GM21423 (cell line): ENCODE results near the gene TAB2.
"Not testable (repeated sequence)": the region's sequence is repeated elsewhere in the genome, so short reads cannot be mapped to it uniquely, and the experiment has no call there.

ENCODE experiments used
- ATAC-seq: cut with Tn5 transposase; IDR thresholded peaks from one replicate; pipeline ENCODE4 v1.9.1; 2021; ENCODE audit warnings: mild to moderate bottlenecking, moderate library complexity; ENCODE audit not compliant: unreplicated experiment

TAB2 gene

GRCh38 chr6:149311766-149312165 lies 5.7 kb upstream of the TAB2 start:
- ATAC-seq: no peak

GRCh38 chr6:149313070-149313469 lies 4.4 kb upstream of the TAB2 start:
- ATAC-seq: no peak

- ATAC-seq: no peak
These were observed 3.7 kb upstream of the TAB2 start for GRCh38 chr6:149313861-149314260.

- ATAC-seq: no peak
These were observed 3.1 kb upstream of the TAB2 start for GRCh38 chr6:149314325-149314905.

- no peak for ATAC-seq
These were observed 1.3 kb upstream of the TAB2 start for GRCh38 chr6:149316108-149316727.

- peak; percentile 79 for ATAC-seq
These were observed 520 bp upstream of the TAB2 start for GRCh38 chr6:149316740-149317643.

GRCh38 chr6:149318581-149319286 lies 1.2 kb downstream of the TAB2 start:
- ATAC-seq: peak; percentile 19

- no peak for ATAC-seq
These were observed 1.9 kb downstream of the TAB2 start for GRCh38 chr6:149319422-149319821.

- ATAC-seq: not testable (repeated sequence)
These were observed 2.5 kb downstream of the TAB2 start for GRCh38 chr6:149320016-149320415.

- ATAC-seq: no peak
These were observed 3.3 kb downstream of the TAB2 start for GRCh38 chr6:149320796-149321195.

- ATAC-seq: no peak
These were observed 5.8 kb downstream of the TAB2 start for GRCh38 chr6:149323353-149323752.

- no peak for ATAC-seq
These were observed 6.4 kb downstream of the TAB2 start for GRCh38 chr6:149323925-149324324.

GRCh38 chr6:149324428-149324827 lies 6.9 kb downstream of the TAB2 start:
- ATAC-seq: no peak

GRCh38 chr6:149325648-149326236 lies 8.2 kb downstream of the TAB2 start:
- ATAC-seq: no peak

- no peak for ATAC-seq
These were observed 10.1 kb downstream of the TAB2 start for GRCh38 chr6:149327638-149328037.

- no peak for ATAC-seq
These were observed 10.6 kb downstream of the TAB2 start for GRCh38 chr6:149328083-149328482.

- no peak for ATAC-seq
These were observed 12.0 kb downstream of the TAB2 start for GRCh38 chr6:149329529-149329928.

GRCh38 chr6:149330133-149330532 lies 12.6 kb downstream of the TAB2 start:
- ATAC-seq: no peak

- no peak for ATAC-seq
These were observed 13.7 kb downstream of the TAB2 start for GRCh38 chr6:149331043-149331807.

GRCh38 chr6:149331871-149332270 lies 14.4 kb downstream of the TAB2 start:
- no peak for ATAC-seq
